Fibroblast of mammary gland (primary cell): ENCODE measurements around the gene WDR18.

Experiments
- DNase-seq: peaks from one replicate; pipeline ENCODE4 v3.0.0-alpha.2; 2010; ENCODE audit warnings: low read depth
- H3K4me3 ChIP-seq: 2 replicates; pipeline ENCODE4 v1.5.1; 2011; ENCODE audit warnings: low read depth, mild to moderate bottlenecking, low read length, moderate library complexity; ENCODE audit not compliant: control insufficient read depth
- TF ChIP-seq, protein P1 (sequence below): conservative IDR thresholded peaks from 2 replicates; pipeline ENCODE4 v1.5.1; 2011; ENCODE audit warnings: low read depth, low read length, inconsistent platforms; ENCODE audit not compliant: control insufficient read depth, insufficient read depth

WDR18 gene

DNA sequence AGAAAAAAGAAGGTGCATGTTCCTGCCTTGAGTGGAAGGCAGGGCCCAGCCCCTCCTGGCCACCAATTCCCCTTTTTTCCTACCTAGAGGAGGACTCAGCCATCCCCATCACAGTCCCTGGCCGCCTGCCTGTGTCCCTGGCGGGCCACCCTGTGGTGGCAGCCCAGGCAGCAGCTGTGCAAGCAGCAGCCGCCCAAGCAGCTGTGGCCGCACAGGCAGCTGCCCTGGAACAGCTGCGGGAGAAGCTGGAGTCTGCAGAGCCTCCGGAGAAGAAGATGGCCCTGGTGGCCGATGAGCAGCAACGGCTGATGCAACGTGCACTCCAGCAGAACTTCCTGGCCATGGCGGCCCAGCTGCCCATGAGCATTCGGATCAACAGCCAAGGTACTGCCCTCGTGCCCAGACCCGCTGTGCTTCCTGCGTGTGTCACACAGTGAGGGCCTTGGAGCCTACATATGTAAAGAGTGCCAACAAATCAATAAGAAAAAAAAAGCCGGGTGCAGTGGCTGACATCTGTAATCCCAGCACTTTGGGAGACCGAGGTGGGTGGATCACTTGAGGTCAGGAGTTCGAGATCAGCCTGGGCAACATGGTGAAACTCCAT lies 17.6 kb upstream of the WDR18 start:
- H3K4me3 ChIP-seq = no peak overlapping the region
- DNase-seq = no peak
- TF ChIP-seq, protein P1, sequence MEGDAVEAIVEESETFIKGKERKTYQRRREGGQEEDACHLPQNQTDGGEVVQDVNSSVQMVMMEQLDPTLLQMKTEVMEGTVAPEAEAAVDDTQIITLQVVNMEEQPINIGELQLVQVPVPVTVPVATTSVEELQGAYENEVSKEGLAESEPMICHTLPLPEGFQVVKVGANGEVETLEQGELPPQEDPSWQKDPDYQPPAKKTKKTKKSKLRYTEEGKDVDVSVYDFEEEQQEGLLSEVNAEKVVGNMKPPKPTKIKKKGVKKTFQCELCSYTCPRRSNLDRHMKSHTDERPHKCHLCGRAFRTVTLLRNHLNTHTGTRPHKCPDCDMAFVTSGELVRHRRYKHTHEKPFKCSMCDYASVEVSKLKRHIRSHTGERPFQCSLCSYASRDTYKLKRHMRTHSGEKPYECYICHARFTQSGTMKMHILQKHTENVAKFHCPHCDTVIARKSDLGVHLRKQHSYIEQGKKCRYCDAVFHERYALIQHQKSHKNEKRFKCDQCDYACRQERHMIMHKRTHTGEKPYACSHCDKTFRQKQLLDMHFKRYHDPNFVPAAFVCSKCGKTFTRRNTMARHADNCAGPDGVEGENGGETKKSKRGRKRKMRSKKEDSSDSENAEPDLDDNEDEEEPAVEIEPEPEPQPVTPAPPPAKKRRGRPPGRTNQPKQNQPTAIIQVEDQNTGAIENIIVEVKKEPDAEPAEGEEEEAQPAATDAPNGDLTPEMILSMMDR = no peak

DNA sequence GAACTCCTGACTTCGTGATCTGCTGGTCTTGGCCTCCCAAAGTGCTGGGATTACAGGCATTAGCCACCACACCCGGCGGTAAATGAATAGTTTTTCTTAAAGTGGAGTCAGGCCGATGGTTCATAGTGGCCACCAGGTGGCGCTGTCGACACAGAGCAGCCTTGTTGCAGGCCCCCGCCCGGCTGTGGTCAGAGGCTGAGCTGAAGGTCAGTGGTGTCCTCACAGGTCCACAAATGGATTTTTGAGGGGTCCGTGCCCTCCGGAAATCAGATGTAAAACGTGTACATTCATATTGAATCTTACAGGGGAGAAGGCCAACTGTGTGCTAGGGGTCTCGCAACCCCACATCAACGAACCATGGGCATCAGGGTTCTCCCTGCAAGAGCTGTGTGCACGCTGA lies 13.4 kb upstream of the WDR18 start:
- TF ChIP-seq, protein P1 = peak; percentile 44
- H3K4me3 ChIP-seq = no peak overlapping the region
- DNase-seq = no peak

- DNase-seq = no peak
- no peak overlapping the region for H3K4me3 ChIP-seq
- TF ChIP-seq, protein P1 = no peak
Observed at GRCh38 chr19:971795-972194, 12.3 kb upstream of the WDR18 start.

DNA sequence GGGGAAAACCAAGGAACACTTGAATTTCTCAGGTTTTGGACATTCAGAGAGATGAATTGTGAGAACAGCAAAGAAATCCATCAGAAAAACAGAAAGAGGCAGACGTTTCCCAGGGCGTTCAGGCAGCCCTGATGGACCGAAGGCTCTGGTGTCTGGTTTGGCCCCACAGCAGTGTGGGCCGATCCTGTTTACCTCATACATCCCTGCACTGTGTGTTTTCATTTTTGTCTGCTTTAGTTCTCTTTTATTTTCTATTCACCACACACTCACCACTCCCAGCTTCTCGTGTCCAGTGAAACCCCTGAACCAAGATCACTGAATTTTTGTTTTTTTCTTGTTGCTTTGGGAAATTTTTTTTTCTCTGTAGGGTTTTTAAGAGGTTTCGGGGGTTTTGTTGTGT lies 11.9 kb upstream of the WDR18 start:
- DNase-seq = no peak
- TF ChIP-seq, protein P1 = no peak
- no peak overlapping the region for H3K4me3 ChIP-seq

GRCh38 chr19:973726-974563 lies 10.2 kb upstream of the WDR18 start:
- TF ChIP-seq, protein P1 = no peak
- no peak for DNase-seq
- no peak overlapping the region for H3K4me3 ChIP-seq

GRCh38 chr19:974564-975257 lies 9.4 kb upstream of the WDR18 start:
- DNase-seq = no peak
- TF ChIP-seq, protein P1 = no peak
- no peak overlapping the region for H3K4me3 ChIP-seq
